COR-L47 (cell line): ENCODE data around the gene IL22.

Experiments used
- DNase-seq: peaks from one replicate; lab custom pipeline; 2025; lab: John Stamatoyannopoulos, UW

IL22 gene

GRCh38 chr12:68253504-68253903 lies at the start of gene IL22:
TSS of gene IL22 (minus strand) at chr12:68253604. CDS start at chr12:68253448, 156 bp downstream.
- no peak for DNase-seq

GRCh38 chr12:68297929-68298328 lies 44.5 kb upstream of the IL22 start:
- no peak for DNase-seq

GRCh38 chr12:68294251-68294650 lies 40.8 kb upstream of the IL22 start:
- no peak for DNase-seq

GRCh38 chr12:68293347-68293746 lies 39.9 kb upstream of the IL22 start:
- DNase-seq, result no peak

GRCh38 chr12:68292151-68292943 lies 38.9 kb upstream of the IL22 start:
- no peak for DNase-seq

- DNase-seq, result no peak
Observed at GRCh38 chr12:68291396-68292036, 38.1 kb upstream of the IL22 start.

- DNase-seq, result no peak
Observed at GRCh38 chr12:68290126-68290525, 36.7 kb upstream of the IL22 start.

GRCh38 chr12:68287106-68287505 lies 33.7 kb upstream of the IL22 start:
- DNase-seq, result no peak

GRCh38 chr12:68286396-68286795 lies 33.0 kb upstream of the IL22 start:
- DNase-seq, result no peak

GRCh38 chr12:68285541-68285940 lies 32.1 kb upstream of the IL22 start:
- DNase-seq, result no peak

GRCh38 chr12:68281322-68282077 lies 28.1 kb upstream of the IL22 start:
- no peak for DNase-seq

- no peak for DNase-seq
Observed at GRCh38 chr12:68280240-68280639, 26.8 kb upstream of the IL22 start.

GRCh38 chr12:68279227-68280054 lies 26.0 kb upstream of the IL22 start:
- DNase-seq, result no peak

- no peak for DNase-seq
Observed at GRCh38 chr12:68276402-68276930, 23.1 kb upstream of the IL22 start.

GRCh38 chr12:68272732-68273131 lies 19.3 kb upstream of the IL22 start:
- DNase-seq, result no peak

GRCh38 chr12:68271346-68271745 lies 17.9 kb upstream of the IL22 start:
- DNase-seq, result no peak

- DNase-seq, result no peak
Observed at GRCh38 chr12:68270358-68270757, 17.0 kb upstream of the IL22 start.

- DNase-seq, result no peak
Observed at GRCh38 chr12:68269779-68270178, 16.4 kb upstream of the IL22 start.

GRCh38 chr12:68268967-68269366 lies 15.6 kb upstream of the IL22 start:
- DNase-seq, result no peak

GRCh38 chr12:68267892-68268396 lies 14.5 kb upstream of the IL22 start:
- DNase-seq, result no peak

- DNase-seq, result no peak
Observed at GRCh38 chr12:68264857-68265256, 11.5 kb upstream of the IL22 start.
